Measurements from ENCODE around the gene APBB1.

APBB1 gene

DNA sequence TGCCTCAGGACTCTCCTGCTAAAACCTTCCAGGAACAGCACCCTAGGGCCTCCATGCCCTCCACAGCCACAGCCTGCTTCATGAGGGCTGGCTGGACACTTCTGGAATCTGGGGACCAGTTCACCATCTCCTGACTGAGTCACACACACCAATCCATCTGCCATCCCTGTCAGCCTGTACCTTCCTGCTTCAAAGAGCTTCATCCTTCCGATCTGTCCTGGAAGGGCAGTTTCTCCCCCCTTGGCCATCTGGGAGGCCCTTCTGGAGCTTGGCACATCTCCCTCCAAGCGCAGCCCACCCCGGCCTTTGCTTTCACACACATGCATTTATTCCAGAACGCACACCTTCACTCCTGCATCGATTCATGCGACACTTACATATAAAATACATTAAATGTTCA, 13.0 kb downstream of the APBB1 start:
- no peak overlapping the region for H3K27ac ChIP-seq
- no peak for TF ChIP-seq CTCF (conservative IDR thresholded peaks at IDR 0.05)

DNA sequence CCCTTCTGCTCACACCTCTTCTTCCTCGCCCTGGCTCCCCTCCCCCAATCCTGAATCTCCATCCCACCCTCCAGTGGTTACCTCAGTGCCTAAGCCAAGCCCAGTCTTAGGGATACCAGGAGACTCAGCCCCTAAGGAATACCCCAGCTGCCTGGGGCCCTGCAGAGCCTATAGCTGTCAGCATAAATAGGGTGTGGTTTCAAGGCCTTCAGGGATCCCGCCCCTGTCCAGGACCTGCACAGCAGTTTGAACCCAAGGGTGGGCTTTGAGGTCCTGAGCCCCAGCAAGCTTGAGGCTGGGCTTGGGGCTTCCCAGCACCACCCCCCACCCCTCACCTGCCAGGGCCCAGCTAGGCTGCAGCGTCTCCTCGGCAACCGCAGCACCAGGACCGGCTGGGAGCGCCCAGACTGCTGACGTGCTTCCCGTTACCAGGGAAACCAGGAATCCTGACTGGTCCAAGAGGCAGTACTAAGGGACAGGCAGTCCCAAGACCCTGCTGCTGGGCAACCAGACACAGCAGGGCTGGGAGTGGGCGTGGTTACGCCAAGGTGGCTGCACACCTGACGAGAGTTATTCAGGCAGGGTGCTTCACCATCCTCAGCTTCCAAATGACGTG, 13.7 kb downstream of the APBB1 start:
- TF ChIP-seq CTCF (conservative IDR thresholded peaks at IDR 0.05) (no peak), ZFX (IDR thresholded peaks at IDR 0.05) (no peak)
- no peak overlapping the region for H3K27ac ChIP-seq

DNA sequence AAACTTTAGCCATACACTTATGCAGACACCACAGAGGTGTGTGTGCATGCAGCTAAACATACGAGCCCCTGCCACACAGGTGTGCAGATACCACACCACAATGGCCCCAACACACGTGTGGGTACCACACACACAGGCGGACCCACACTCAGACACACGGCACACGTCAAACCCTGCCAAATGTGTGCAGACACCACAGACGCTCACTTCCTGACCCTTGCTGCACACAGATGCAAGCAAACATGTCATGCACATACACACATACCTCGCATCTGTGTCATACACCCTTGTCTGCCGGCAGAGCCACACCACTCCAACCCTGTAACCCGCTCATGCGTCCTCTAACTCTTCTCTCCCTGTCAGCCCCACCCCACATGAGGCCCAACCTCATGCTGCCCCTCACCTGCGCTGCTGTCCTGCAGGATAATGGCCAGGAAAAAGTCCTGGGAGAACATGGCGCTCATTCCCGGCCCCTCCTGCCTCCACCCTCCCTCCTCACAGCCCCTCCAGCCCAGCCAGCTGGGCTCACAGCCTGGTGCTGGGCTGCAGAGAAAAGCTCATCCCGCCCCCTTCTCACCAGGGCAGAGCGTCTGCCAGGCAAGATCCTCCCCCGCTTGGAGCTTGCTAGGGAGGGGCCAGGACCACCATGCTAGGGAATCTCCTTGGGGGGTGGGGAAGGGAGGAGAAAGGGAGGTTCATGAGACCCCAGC, 14.4 kb downstream of the APBB1 start:
- TF ChIP-seq ZFX (IDR thresholded peaks at IDR 0.05): no peak
- TF ChIP-seq CTCF (conservative IDR thresholded peaks at IDR 0.05): no peak
- no peak overlapping the region for H3K27ac ChIP-seq

GRCh38 chr11:6403539-6403938, 15.4 kb downstream of the APBB1 start:
- no peak overlapping the region for H3K27ac ChIP-seq
- TF ChIP-seq ZFX (IDR thresholded peaks at IDR 0.05): no peak
- TF ChIP-seq CTCF (conservative IDR thresholded peaks at IDR 0.05): no peak

DNA sequence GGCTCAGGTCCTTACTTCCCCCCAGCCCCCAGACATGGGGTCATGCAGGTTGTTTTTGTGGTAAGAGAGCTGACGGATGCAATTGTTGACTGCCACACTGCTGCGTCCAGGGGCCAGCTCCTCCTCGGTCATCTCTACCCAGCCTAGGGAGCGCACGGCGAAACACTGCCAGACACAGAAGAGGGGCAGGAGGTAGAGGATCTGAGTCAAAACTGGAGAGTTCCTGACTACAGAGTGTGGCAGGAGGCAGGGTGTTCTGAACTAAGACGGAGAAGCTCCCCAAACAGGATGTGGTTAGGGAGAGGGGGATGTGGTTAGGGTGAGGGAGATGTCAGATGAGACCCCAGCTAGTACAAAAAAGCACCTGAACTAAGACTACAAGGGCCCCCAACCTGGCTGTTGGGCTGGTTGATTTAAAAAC, 16.3 kb downstream of the APBB1 start:
- H3K27ac ChIP-seq: no peak overlapping the region
- TF ChIP-seq CTCF (conservative IDR thresholded peaks at IDR 0.05) (no peak), ZFX (IDR thresholded peaks at IDR 0.05) (no peak)

DNA sequence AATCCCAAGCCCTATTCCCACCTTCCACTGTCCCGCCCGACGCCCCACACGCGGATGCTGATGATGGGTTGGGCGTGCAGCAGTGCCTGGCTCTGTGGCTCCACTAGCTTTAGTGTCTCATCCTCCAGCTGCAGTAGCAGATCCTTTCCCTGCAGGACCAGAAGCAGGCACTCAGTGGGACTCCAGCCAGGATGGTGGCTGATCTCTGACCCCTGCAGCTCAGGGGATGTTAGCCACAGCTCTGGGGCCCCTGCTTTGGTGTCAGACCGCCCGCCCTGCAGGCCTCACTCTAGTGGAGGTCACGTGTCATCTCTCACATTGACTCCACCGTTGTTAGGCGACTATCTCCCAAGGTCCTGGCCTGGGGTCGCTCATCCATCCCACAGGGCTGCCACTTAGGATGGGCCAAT, 16.8 kb downstream of the APBB1 start:
- no peak for TF ChIP-seq ZFX (IDR thresholded peaks at IDR 0.05)
- TF ChIP-seq CTCF (conservative IDR thresholded peaks at IDR 0.05): no peak
- H3K27ac ChIP-seq: no peak overlapping the region

DNA sequence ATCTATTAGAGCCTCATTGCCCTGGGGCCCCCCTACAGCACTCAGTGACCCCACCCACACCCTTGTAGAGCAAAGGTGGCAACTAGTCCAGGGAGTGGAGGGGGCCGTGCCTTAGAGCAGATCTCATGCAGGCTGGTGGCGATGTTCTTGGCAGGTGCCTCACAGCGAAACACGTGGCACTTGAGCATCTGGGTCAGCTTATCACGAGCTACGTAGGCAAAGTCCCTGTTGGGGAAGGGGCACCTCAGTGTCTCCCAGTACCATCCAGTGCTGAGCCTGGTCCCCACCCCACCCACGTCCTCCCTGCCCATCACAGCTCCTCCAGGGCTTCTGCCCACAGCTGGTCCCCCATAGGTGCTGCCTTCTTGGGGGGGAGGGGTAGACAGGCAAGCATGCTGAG, 17.4 kb downstream of the APBB1 start:
- TF ChIP-seq ZFX (IDR thresholded peaks at IDR 0.05): no peak
- TF ChIP-seq CTCF (conservative IDR thresholded peaks at IDR 0.05): no peak
- H3K27ac ChIP-seq: no peak overlapping the region

All from C4-2B (cell line).